OCI-LY3 (cell line): ENCODE measurements around the gene RABL2A.
"Not testable (repeated sequence)": the region's sequence is repeated elsewhere in the genome, so short reads cannot be mapped to it uniquely, and the experiment has no call there.

Experiments used
- H2AFZ ChIP-seq: fragments of 200-600, 300-600 bp; shearing (Covaris generic); 2 replicates; pipeline ENCODE4 v1.6.0; 2014; ENCODE audit warnings: antibody characterized with exemption, low read depth, low read length
- H3K27ac ChIP-seq: fragments of 200-600, 300-600 bp; sonication (generic); 2 replicates; pipeline ENCODE4 v1.5.1; 2014; ENCODE audit warnings: mild to moderate bottlenecking, low read length, moderate library complexity, mixed read lengths
- H3K27me3 ChIP-seq: fragments of 200-600, 300-600 bp; sonication (generic); 2 replicates; pipeline ENCODE4 v1.6.1; 2014; ENCODE audit warnings: low read depth, low read length, mixed read lengths
- H3K36me3 ChIP-seq: fragments of 200-600, 300-600 bp; sonication (generic); replicated peaks from 2 replicates; pipeline ENCODE3; 2014; ENCODE audit warnings: low read depth, low read length, mixed read lengths
- H3K4me1 ChIP-seq: fragments of 300-600, 200-600 bp; sonication (generic); 2 replicates; pipeline ENCODE4 v1.6.1; 2014; ENCODE audit warnings: low read length, mixed read lengths
- H3K4me2 ChIP-seq: fragments of 200-600, 300-600 bp; sonication (generic); 2 replicates; pipeline ENCODE4 v1.6.1; 2014; ENCODE audit warnings: low read length, mixed read lengths
- H3K4me3 ChIP-seq: fragments of 300-600, 200-600 bp; sonication (generic); 2 replicates; pipeline ENCODE4 v1.5.1; 2014; ENCODE audit warnings: antibody characterized with exemption, mild to moderate bottlenecking, low read length, moderate library complexity
- H3K79me2 ChIP-seq: fragments of 300-600, 200-600 bp; shearing (Covaris generic); 2 replicates; pipeline ENCODE4 v1.6.1; 2014; ENCODE audit warnings: mild to moderate bottlenecking, low read length, mixed read lengths
- H3K9ac ChIP-seq: fragments of 300-600, 200-600 bp; shearing (Covaris generic); 2 replicates; pipeline ENCODE4 v1.6.0; 2014; ENCODE audit warnings: mild to moderate bottlenecking, low read length, moderate library complexity
- H3K9me3 ChIP-seq: fragments of 200-600, 300-600 bp; shearing (Covaris generic); 2 replicates; pipeline ENCODE4 v1.6.1; 2014; ENCODE audit warnings: low read length, mixed read lengths; ENCODE audit not compliant: insufficient read depth
- H4K20me1 ChIP-seq: fragments of 200-600, 300-600 bp; sonication (generic); 2 replicates; pipeline ENCODE4 v1.6.1; 2016; ENCODE audit warnings: low read length, mixed read lengths; ENCODE audit not compliant: insufficient read depth
- EZH2phosphoT487 ChIP-seq: fragments of 200-600 bp; shearing (Covaris generic); IDR thresholded peaks from 2 replicates; pipeline ENCODE4 v1.6.1; 2018; ENCODE audit warnings: antibody characterized with exemption, mixed run types, low read depth
- TF ChIP-seq, protein P1 (sequence below): fragments of 200-600, 300-600 bp; sonication (generic); IDR thresholded peaks from 2 replicates; pipeline ENCODE4 v1.5.1; 2014; ENCODE audit warnings: antibody characterized with exemption, low read length, low read depth

The RABL2A gene

DNA sequence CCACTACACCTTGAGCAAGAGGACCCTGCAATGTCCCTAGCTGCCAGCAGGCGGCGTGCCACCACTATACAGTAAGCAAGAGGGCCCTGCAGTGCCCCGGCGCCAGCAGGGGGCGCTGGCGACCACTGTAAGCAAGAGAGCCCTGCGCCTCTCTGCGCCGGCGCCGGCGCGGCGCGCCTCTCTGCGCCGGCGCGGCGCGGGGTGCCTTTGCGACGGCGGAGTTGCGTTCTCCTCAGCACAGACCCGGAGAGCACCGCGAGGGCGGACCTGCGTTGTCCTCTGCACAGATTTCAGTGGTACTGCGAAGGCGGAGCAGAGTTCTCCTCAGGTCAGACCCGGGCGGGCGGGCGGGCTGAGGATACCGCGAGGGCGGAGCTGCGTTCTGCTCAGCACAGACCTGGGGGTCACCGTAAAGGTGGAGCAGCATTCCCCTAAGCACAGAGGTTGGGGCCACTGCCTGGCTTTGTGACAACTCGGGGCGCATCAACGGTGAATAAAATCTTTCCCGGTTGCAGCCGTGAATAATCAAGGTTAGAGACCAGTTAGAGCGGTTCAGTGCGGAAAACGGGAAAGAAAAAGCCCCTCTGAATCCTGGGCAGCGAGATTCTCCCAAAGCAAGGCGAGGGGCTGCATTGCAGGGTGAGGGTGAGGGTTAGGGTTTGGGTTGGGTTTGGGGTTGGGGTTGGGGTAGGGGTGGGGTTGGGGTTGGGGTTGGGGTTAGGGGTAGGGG lies 24.9 kb upstream of the RABL2A start:
- H3K9ac ChIP-seq, H3K36me3 ChIP-seq, H3K27me3 ChIP-seq, H4K20me1 ChIP-seq, H3K4me2 ChIP-seq, H3K79me2 ChIP-seq, H3K9me3 ChIP-seq, H3K4me1 ChIP-seq, H2AFZ ChIP-seq, H3K27ac ChIP-seq, H3K4me3 ChIP-seq: not testable (repeated sequence)
- TF ChIP-seq, protein P1, sequence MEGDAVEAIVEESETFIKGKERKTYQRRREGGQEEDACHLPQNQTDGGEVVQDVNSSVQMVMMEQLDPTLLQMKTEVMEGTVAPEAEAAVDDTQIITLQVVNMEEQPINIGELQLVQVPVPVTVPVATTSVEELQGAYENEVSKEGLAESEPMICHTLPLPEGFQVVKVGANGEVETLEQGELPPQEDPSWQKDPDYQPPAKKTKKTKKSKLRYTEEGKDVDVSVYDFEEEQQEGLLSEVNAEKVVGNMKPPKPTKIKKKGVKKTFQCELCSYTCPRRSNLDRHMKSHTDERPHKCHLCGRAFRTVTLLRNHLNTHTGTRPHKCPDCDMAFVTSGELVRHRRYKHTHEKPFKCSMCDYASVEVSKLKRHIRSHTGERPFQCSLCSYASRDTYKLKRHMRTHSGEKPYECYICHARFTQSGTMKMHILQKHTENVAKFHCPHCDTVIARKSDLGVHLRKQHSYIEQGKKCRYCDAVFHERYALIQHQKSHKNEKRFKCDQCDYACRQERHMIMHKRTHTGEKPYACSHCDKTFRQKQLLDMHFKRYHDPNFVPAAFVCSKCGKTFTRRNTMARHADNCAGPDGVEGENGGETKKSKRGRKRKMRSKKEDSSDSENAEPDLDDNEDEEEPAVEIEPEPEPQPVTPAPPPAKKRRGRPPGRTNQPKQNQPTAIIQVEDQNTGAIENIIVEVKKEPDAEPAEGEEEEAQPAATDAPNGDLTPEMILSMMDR = peak; percentile 32; the same call in 1 of the 2 replicates

DNA sequence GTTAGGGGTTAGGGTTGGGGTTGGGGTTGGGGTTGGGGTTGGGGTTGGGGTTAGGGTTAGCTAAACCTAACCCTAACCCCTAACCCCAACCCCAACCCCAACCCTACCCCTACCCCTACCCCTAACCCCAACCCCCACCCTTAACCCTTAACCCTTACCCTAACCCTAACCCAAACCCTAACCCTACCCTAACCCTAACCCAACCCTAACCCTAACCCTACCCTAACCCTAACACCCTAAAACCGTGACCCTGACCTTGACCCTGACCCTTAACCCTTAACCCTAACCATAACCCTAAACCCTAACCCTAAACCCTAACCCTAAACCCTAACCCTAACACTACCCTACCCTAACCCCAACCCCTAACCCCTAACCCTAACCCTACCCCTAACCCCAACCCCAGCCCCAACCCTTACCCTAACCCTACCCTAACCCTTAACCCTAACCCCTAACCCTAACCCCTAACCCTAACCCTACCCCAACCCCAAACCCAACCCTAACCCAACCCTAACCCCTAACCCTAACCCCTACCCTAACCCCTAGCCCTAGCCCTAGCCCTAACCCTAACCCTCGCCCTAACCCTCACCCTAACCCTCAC lies 24.1 kb upstream of the RABL2A start:
- H3K9ac ChIP-seq = no peak overlapping the region
- peak overlapping the region; percentile 27; the same call in 1 of the 2 replicates for H3K27ac ChIP-seq
- H3K4me3 ChIP-seq = peak overlapping the region; percentile 63
- no peaks in the 10 kb centered on the region for H3K36me3 ChIP-seq
- no peaks in the 10 kb centered on the region for H3K79me2 ChIP-seq
- H3K4me2 ChIP-seq = no peak overlapping the region
- H3K4me1 ChIP-seq = no peaks in the 10 kb centered on the region
- no peaks in the 10 kb centered on the region for H3K27me3 ChIP-seq
- no peaks in the 10 kb centered on the region for H3K9me3 ChIP-seq
- no peak overlapping the region for H2AFZ ChIP-seq
- no peaks in the 10 kb centered on the region for H4K20me1 ChIP-seq
- no peak for TF ChIP-seq EZH2phosphoT487

DNA sequence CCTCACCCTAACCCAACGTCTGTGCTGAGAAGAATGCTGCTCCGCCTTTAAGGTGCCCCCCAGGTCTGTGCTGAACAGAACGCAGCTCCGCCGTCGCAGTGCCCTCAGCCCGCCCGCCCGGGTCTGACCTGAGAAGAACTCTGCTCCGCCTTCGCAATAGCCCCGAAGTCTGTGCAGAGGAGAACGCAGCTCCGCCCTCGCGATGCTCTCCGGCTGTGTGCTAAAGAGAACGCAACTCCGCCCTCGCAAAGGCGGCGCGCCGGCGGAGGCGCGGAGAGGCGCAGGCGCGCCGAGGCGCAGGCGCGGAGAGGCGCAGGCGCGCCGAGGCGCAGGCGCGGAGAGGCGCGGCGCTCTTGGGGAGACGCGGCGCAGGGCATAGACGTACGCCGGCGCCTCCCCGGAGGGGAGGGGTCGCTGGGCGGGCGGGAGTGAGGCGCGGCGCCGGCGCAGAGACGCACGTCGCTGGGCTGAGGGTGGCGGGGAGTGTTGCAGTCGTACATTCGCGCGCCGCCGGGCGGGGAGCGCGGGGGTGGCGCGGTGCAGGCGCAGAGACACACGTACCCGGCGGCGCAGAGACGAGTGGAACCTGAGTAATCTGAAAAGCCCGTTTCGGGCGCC lies 23.5 kb upstream of the RABL2A start:
- not testable (repeated sequence) for H2AFZ ChIP-seq, H3K4me2 ChIP-seq
- peak overlapping the region; percentile 52 for H3K27ac ChIP-seq

DNA sequence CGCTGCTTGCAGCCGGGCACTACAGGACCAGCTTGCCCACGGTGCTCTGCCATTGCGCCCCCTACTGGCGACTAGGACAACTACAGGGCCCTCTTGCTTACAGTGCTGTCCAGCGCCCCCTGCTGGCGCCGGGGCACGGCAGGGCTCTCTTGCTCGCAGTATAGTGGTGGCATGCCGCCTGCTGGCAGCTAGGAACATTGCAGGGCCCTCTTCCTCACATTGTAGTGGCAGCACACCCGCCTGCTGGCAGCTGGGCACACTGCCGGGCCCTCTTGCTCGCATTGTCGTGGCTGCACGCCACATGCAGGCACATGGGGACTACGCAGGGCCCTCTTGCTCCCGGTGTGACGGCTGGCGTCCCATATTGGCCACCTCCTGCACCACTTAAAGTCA lies 23.0 kb upstream of the RABL2A start:
- not testable (repeated sequence) for H4K20me1 ChIP-seq, H2AFZ ChIP-seq, H3K79me2 ChIP-seq, H3K9me3 ChIP-seq, H3K4me1 ChIP-seq, H3K36me3 ChIP-seq, H3K27me3 ChIP-seq
- peak overlapping the region; percentile 52 for H3K27ac ChIP-seq
- TF ChIP-seq, protein P1 = peak; percentile 84
- H3K9ac ChIP-seq = peak overlapping the region; percentile 37; the same call in 1 of the 2 replicates
- H3K4me3 ChIP-seq = peak overlapping the region; percentile 63
- H3K4me2 ChIP-seq = peak overlapping the region; percentile 20; the same call in 1 of the 2 replicates

More for the DNA sequence above, 23.5 kb upstream of the RABL2A start:
- H4K20me1 ChIP-seq, H3K79me2 ChIP-seq, H3K4me1 ChIP-seq, H3K9me3 ChIP-seq, H3K27me3 ChIP-seq, H3K36me3 ChIP-seq: not testable (repeated sequence)
- Histone ChIP-seq H3K4me3 (peak overlapping the region; percentile 63), H3K9ac (peak overlapping the region; percentile 37; the same call in 1 of the 2 replicates)

DNA sequence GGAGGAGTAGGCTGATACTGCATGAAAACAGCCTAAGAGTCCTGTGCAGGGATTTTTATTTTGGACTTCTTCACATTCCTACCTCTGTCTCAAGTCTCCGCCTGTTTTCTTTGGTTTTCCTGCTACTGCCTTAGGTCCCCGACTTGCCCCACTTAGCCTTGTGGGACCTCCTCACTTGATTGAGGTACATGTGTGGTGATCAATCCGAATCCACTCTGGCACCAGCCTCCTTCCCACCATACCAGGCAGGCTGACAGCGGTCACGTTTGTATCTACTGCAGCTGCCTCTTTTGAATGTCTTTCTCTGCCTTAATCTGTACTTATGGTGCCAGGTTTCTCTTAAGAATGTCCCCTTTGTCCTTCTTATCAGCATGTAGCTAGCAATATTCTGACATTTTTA lies 22.4 kb upstream of the RABL2A start:
- not testable (repeated sequence) for H4K20me1 ChIP-seq, H3K4me3 ChIP-seq, H3K36me3 ChIP-seq, H3K79me2 ChIP-seq, H3K4me2 ChIP-seq, H3K27me3 ChIP-seq, H3K4me1 ChIP-seq, H3K27ac ChIP-seq, H3K9me3 ChIP-seq, H3K9ac ChIP-seq, H2AFZ ChIP-seq

DNA sequence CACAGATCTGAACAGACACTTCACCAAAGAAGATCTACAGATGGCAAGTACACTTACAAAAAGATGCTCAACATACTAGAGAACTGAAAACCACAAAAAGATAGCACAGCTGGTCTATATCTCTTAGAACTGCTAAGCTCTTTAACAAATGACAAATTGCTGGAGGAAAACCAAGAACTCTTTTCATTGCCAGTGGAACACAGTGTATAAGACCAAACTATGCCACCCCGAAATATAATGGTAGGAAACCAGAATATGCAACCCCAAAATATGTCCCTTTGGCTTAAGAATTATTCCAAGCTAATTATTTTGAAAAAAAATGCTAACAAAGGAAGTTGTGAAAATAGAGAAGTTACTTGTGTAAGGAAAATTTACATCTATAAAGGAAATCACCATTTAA lies 21.0 kb upstream of the RABL2A start:
- H3K9me3 ChIP-seq, H3K4me1 ChIP-seq, H4K20me1 ChIP-seq, H3K4me3 ChIP-seq, H3K79me2 ChIP-seq, H3K36me3 ChIP-seq, H3K27me3 ChIP-seq, H3K4me2 ChIP-seq, H3K9ac ChIP-seq, H2AFZ ChIP-seq, H3K27ac ChIP-seq: not testable (repeated sequence)

DNA sequence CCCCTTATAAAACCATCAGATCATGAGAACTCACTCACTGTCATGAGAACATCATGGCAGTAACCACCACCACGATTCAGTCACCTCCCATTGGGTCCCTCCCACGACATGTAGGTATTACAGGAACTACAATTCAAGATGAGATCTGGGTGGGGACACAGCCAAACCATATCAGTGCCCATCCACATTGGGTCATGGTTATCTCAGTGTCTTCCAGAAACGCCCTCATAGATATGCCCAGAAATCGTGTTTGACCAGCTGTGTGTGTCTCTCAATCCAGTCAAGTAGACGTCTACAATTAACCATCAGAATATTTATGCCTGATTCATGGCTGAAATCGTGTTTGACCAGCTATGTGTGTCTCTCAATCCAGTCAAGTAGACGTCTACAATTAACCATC lies 17.2 kb upstream of the RABL2A start:
- not testable (repeated sequence) for H3K79me2 ChIP-seq, H3K27ac ChIP-seq, H3K4me3 ChIP-seq, H2AFZ ChIP-seq, H4K20me1 ChIP-seq, H3K9me3 ChIP-seq, H3K27me3 ChIP-seq, H3K4me2 ChIP-seq, H3K9ac ChIP-seq, H3K36me3 ChIP-seq, H3K4me1 ChIP-seq

DNA sequence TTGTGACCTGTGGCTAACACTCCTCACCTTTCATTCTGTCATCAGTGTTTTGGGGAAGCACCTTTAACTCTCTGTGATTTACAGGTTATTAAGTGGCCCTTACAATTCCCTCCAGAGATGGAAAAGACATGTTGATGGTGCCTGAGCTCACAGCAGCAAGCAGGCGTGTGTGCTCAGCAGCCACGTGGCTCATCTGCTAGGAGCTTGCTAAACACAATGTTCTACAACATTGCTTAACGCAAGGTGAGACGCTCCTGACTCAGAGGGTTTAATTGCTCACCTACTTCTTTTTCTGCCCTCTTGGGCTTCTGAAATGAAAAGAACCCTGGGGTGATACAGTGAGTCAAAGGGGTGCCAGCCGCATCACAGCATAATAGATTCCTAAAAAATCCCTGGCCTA lies 6.1 kb upstream of the RABL2A start:
- H3K4me1 ChIP-seq, H3K36me3 ChIP-seq, H3K4me2 ChIP-seq, H3K79me2 ChIP-seq, H3K27me3 ChIP-seq, H4K20me1 ChIP-seq, H3K9ac ChIP-seq, H3K27ac ChIP-seq, H2AFZ ChIP-seq, H3K4me3 ChIP-seq, H3K9me3 ChIP-seq: not testable (repeated sequence)
